HCT116 (cell line): ENCODE data around the gene ROBO1. TPM values are rescaled to one million over a fixed set of nuclear protein-coding genes. Genes with fewer than 3 reads are reported as not detected.

ENCODE experiments used
- ATAC-seq: fragments of 200-7000 bp; cut with Tn5 transposase; 2 replicates; pipeline ENCODE4 v1.9.1; 2020; ENCODE audit warnings: mild to moderate bottlenecking, moderate library complexity
- BruUV-seq: library from RNA; stranded (reverse); fragments of 400-500 nt; replicated peaks from 2 replicates; lab custom pipeline; 2021; lab: Mats Ljungman, UMichigan
- CTCF ChIA-PET: fragments of 300-600 bp; sonication (Branson Sonifier 250); formaldehyde crosslinking; loops from one replicate; lab custom pipeline; 2021; ENCODE audit warnings: antibody characterized with exemption; lab: Charles Lee
- POLR2A ChIA-PET: fragments of 300-600, 350-600 bp; sonication (Branson Sonifier 250); formaldehyde crosslinking; loops from one replicate; lab custom pipeline; 2021; ENCODE audit warnings: antibody characterized with exemption; lab: Charles Lee
- RAD21 ChIA-PET, 2 experiments: fragments of 300-600 bp; sonication (Branson Sonifier 250); formaldehyde crosslinking; loops; one replicate each; lab custom pipeline; 2023; ENCODE audit warnings: low total read pairs in 2 of 2; ENCODE audit not compliant: uncharacterized antibody in 2 of 2, unreplicated experiment in 2 of 2, low non-redundant PET in 1 of 2; lab: Charles Lee
- DNase-seq: peaks from one replicate; pipeline ENCODE4 v3.0.0-alpha.2; 2010; ENCODE audit warnings: low read depth, low spot score
- H2AFZ ChIP-seq: fragments of 200-600 bp; shearing (Covaris generic), sonication (generic); 2 replicates; pipeline ENCODE4 v1.6.1; 2017; ENCODE audit warnings: low read depth, mixed run types, mixed read lengths, antibody characterized with exemption, low read length; ENCODE audit not compliant: poor library complexity, severe bottlenecking
- H3K27ac ChIP-seq: 2 replicates; pipeline ENCODE4 v1.5.1; 2012; ENCODE audit warnings: low read depth, low read length
- H3K27me3 ChIP-seq: fragments of 200-600 bp; sonication (generic); 2 replicates; pipeline ENCODE4 v1.6.1; 2016; ENCODE audit warnings: mixed run types, low read length, mixed read lengths; ENCODE audit not compliant: insufficient read depth
- H3K36me3 ChIP-seq, 2 experiments: fragments of 200-500 bp in 1 of 2; fragments of 200-600 bp in 1 of 2; sonication (Bioruptor generic) in 1 of 2; sonication (generic) in 1 of 2; 2 replicates each; pipeline versions ENCODE4 v1.5.1 to v1.6.1; 2014 to 2016; ENCODE audit warnings: low read length in 2 of 2, inconsistent platforms in 1 of 2, mixed read lengths in 1 of 2, mixed run types in 1 of 2; ENCODE audit not compliant: insufficient read depth in 2 of 2, control insufficient read depth in 1 of 2
- H3K4me1 ChIP-seq, 2 experiments: fragments of 200-600 bp in 1 of 2; sonication (generic) in 1 of 2; 2 replicates each; pipeline versions ENCODE4 v1.5.1 to v1.6.1; 2012 to 2017; ENCODE audit warnings: low read length in 2 of 2, inconsistent platforms in 1 of 2, mild to moderate bottlenecking in 1 of 2, mixed read lengths in 1 of 2, mixed run types in 1 of 2, moderate library complexity in 1 of 2; ENCODE audit not compliant: insufficient read depth in 2 of 2, control insufficient read depth in 1 of 2
- H3K4me2 ChIP-seq: fragments of 200-600 bp; sonication (generic); 2 replicates; pipeline ENCODE4 v1.6.1; 2017; ENCODE audit warnings: mixed run types, low read length, mixed read lengths
- H3K4me3 ChIP-seq, 2 experiments: fragments of 200-600 bp in 1 of 2; sonication (generic) in 1 of 2; replicated peaks in 1 of 2; 2 replicates each; pipeline ENCODE4 v1.5.1; 2011 to 2016; ENCODE audit warnings: low read length in 2 of 2, control low read depth in 1 of 2, low read depth in 1 of 2, mild to moderate bottlenecking in 1 of 2, mixed read lengths in 1 of 2, mixed run types in 1 of 2
- H3K79me2 ChIP-seq: fragments of 200-600 bp; sonication (generic); 2 replicates; pipeline ENCODE4 v1.6.1; 2017; ENCODE audit warnings: mild to moderate bottlenecking, mixed run types, low read length, moderate library complexity, mixed read lengths; ENCODE audit not compliant: insufficient read depth
- H3K9ac ChIP-seq: fragments of 200-600 bp; sonication (generic); 2 replicates; pipeline ENCODE4 v1.6.1; 2016; ENCODE audit warnings: low read length, mixed read lengths
- H3K9me2 ChIP-seq: fragments of 200-600 bp; sonication (generic), shearing (Covaris generic); 2 replicates; pipeline ENCODE4 v1.6.1; 2017; ENCODE audit warnings: mixed run types, mild to moderate bottlenecking, moderate library complexity; ENCODE audit not compliant: insufficient read depth
- H3K9me3 ChIP-seq, 2 experiments: fragments of 200-500 bp in 1 of 2; fragments of 200-600 bp in 1 of 2; sonication (Bioruptor generic) in 1 of 2; sonication (generic) in 1 of 2; 2 replicates each; pipeline ENCODE4 v1.6.1; 2014 to 2017; ENCODE audit warnings: low read length in 2 of 2, mixed read lengths in 2 of 2, inconsistent platforms in 1 of 2, low read depth in 1 of 2, mild to moderate bottlenecking in 1 of 2, mixed run types in 1 of 2, moderate library complexity in 1 of 2; ENCODE audit not compliant: control insufficient read depth in 1 of 2, insufficient read depth in 1 of 2
- H4K20me1 ChIP-seq: fragments of 200-600 bp; sonication (generic), shearing (Covaris generic); 2 replicates; pipeline ENCODE4 v1.6.1; 2017; ENCODE audit warnings: mixed run types, mild to moderate bottlenecking, moderate library complexity; ENCODE audit not compliant: insufficient read depth
- EGR1 ChIP-seq: IDR thresholded peaks from 2 replicates; pipeline ENCODE4 v1.6.1; 2012; ENCODE audit warnings: low read depth
- ELF1 ChIP-seq: IDR thresholded peaks from 2 replicates; pipeline ENCODE4 v1.6.1; 2012; ENCODE audit warnings: low read depth, borderline replicate concordance
- EZH2 ChIP-seq: fragments of 200-600 bp; sonication (generic); IDR thresholded peaks from 2 replicates; pipeline ENCODE4 v1.6.1; 2017; ENCODE audit warnings: antibody characterized with exemption, mixed run types
- EZH2phosphoT487 ChIP-seq: fragments of 200-600 bp; IDR thresholded peaks from 2 replicates; pipeline ENCODE4 v1.6.1; 2018; ENCODE audit warnings: antibody characterized with exemption, borderline replicate concordance
- JUND ChIP-seq: IDR thresholded peaks from 2 replicates; pipeline ENCODE4 v1.6.1; 2012
- RAD21 ChIP-seq: IDR thresholded peaks from 2 replicates; pipeline ENCODE4 v1.6.1; 2012; ENCODE audit warnings: low read depth, mild to moderate bottlenecking
- SRF ChIP-seq: IDR thresholded peaks from 2 replicates; pipeline ENCODE4 v1.6.1; 2012; ENCODE audit warnings: low read depth
- TCF7L2 ChIP-seq: IDR thresholded peaks from 2 replicates; pipeline ENCODE4 v1.7.0; 2011; ENCODE audit warnings: borderline replicate concordance, inconsistent platforms; ENCODE audit not compliant: insufficient read depth, insufficient read length; ENCODE audit errors: extremely low read depth
- ZFX ChIP-seq: fragments of 450-650 bp; IDR thresholded peaks from 2 replicates; pipeline ENCODE4 v1.6.1; 2017
- ZNF274 ChIP-seq: fragments of 200-500 bp; sonication (Bioruptor generic); IDR thresholded peaks from 2 replicates; pipeline ENCODE4 v1.6.1; 2014; ENCODE audit warnings: mild to moderate bottlenecking, low read depth, low read length, inconsistent platforms
- intact Hi-C: fragments of 100-400 bp; cut with micrococcal nuclease; formaldehyde crosslinking; loops from 2 replicates; pipeline ENCODE4 v1.10.0; 2022
- total RNA-seq: library from RNA; stranded (reverse); gene quantifications from one replicate; pipeline ENCODE4 v1.2.1, GENCODE V29; 2021; ENCODE audit not compliant: unreplicated experiment
- TF ChIP-seq, protein P1 (sequence below), 3 experiments: fragments of 200-600 bp in 1 of 3; sonication (generic) in 1 of 3; IDR thresholded peaks in 2 of 3; conservative IDR thresholded peaks in 1 of 3; 2 replicates each; pipeline ENCODE4 v1.5.1; 2012 to 2017; ENCODE audit warnings: low read depth in 2 of 3, low read length in 2 of 3, antibody characterized with exemption in 1 of 3, borderline replicate concordance in 1 of 3, control low read depth in 1 of 3, mild to moderate bottlenecking in 1 of 3, mixed read lengths in 1 of 3, mixed run types in 1 of 3, moderate library complexity in 1 of 3; ENCODE audit not compliant: insufficient read depth in 1 of 3
- TF ChIP-seq, protein P2 (sequence below): IDR thresholded peaks from 2 replicates; pipeline ENCODE4 v1.6.1; 2012; ENCODE audit warnings: low read depth

ROBO1 gene
- total RNA-seq, 1 experiment from 2014 or later = 0.27 TPM

DNA sequence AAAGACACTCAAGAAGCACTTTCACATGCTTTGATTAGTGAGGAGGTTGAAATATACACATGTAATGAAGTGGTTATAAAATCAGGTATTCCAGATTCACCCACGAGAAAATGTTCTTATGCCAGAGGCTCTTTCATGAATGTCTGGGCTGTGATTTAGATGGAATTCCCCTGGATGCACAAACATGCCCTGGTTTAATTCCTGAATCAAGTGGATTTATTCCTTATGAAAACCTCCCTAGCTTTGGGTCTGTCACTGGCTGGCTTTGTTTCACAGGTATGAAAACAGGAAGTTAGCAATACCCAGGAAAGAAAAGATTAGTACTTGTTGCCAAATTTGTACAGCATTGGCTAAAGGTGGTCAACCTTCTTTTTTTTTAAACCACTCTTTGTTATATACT is 1123.0 kb downstream of the ROBO1 start:
- CTCF ChIA-PET = no interaction called here
- H2AFZ ChIP-seq = no peak overlapping the region
- TF ChIP-seq SRF (no peak), TCF7L2 (no peak), EZH2phosphoT487 (no peak), ZFX (no peak), JUND (no peak), EGR1 (no peak), ZNF274 (no peak), RAD21 (no peak), ELF1 (no peak), EZH2 (no peak)
- TF ChIP-seq, protein P1, sequence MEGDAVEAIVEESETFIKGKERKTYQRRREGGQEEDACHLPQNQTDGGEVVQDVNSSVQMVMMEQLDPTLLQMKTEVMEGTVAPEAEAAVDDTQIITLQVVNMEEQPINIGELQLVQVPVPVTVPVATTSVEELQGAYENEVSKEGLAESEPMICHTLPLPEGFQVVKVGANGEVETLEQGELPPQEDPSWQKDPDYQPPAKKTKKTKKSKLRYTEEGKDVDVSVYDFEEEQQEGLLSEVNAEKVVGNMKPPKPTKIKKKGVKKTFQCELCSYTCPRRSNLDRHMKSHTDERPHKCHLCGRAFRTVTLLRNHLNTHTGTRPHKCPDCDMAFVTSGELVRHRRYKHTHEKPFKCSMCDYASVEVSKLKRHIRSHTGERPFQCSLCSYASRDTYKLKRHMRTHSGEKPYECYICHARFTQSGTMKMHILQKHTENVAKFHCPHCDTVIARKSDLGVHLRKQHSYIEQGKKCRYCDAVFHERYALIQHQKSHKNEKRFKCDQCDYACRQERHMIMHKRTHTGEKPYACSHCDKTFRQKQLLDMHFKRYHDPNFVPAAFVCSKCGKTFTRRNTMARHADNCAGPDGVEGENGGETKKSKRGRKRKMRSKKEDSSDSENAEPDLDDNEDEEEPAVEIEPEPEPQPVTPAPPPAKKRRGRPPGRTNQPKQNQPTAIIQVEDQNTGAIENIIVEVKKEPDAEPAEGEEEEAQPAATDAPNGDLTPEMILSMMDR (IDR thresholded peaks at IDR 0.05 in 2 of 3, conservative IDR thresholded peaks at IDR 0.05 in 1 of 3; ENCODE audit: borderline replicate concordance in 1 of 3, insufficient read depth in 1 of 3, low read depth in 2 of 3, low read length in 2 of 3) = no peak
- TF ChIP-seq, protein P2, sequence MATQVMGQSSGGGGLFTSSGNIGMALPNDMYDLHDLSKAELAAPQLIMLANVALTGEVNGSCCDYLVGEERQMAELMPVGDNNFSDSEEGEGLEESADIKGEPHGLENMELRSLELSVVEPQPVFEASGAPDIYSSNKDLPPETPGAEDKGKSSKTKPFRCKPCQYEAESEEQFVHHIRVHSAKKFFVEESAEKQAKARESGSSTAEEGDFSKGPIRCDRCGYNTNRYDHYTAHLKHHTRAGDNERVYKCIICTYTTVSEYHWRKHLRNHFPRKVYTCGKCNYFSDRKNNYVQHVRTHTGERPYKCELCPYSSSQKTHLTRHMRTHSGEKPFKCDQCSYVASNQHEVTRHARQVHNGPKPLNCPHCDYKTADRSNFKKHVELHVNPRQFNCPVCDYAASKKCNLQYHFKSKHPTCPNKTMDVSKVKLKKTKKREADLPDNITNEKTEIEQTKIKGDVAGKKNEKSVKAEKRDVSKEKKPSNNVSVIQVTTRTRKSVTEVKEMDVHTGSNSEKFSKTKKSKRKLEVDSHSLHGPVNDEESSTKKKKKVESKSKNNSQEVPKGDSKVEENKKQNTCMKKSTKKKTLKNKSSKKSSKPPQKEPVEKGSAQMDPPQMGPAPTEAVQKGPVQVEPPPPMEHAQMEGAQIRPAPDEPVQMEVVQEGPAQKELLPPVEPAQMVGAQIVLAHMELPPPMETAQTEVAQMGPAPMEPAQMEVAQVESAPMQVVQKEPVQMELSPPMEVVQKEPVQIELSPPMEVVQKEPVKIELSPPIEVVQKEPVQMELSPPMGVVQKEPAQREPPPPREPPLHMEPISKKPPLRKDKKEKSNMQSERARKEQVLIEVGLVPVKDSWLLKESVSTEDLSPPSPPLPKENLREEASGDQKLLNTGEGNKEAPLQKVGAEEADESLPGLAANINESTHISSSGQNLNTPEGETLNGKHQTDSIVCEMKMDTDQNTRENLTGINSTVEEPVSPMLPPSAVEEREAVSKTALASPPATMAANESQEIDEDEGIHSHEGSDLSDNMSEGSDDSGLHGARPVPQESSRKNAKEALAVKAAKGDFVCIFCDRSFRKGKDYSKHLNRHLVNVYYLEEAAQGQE = no peak
- ATAC-seq = no peak
- no peaks in the 10 kb centered on the region for H3K4me1 ChIP-seq
- H3K9me3 ChIP-seq = peaks cover 0 to 24% of the 10 kb centered on the region in 2 experiments; a peak in 2 of 4 replicates
- H4K20me1 ChIP-seq = no peaks in the 10 kb centered on the region
- no peaks in the 10 kb centered on the region for H3K36me3 ChIP-seq
- no peak overlapping the region for H3K27ac ChIP-seq
- no TSS peak for BruUV-seq
- DNase-seq = no peak
- RAD21 ChIA-PET = no interaction called here
- H3K27me3 ChIP-seq = no peaks in the 10 kb centered on the region
- H3K4me3 ChIP-seq = no peak overlapping the region
- no peak overlapping the region for H3K4me2 ChIP-seq
- no peaks in the 10 kb centered on the region for H3K79me2 ChIP-seq
- H3K9me2 ChIP-seq = no peaks in the 10 kb centered on the region
- intact Hi-C loops = no loop called here
- POLR2A ChIA-PET = no interaction called here
- H3K9ac ChIP-seq = no peak overlapping the region
